Measurements from ENCODE around the gene RAP1GAP.
"Not testable (repeated sequence)": the region's sequence is repeated elsewhere in the genome, so short reads cannot be mapped to it uniquely, and the experiment has no call there.

RAP1GAP gene

DNA sequence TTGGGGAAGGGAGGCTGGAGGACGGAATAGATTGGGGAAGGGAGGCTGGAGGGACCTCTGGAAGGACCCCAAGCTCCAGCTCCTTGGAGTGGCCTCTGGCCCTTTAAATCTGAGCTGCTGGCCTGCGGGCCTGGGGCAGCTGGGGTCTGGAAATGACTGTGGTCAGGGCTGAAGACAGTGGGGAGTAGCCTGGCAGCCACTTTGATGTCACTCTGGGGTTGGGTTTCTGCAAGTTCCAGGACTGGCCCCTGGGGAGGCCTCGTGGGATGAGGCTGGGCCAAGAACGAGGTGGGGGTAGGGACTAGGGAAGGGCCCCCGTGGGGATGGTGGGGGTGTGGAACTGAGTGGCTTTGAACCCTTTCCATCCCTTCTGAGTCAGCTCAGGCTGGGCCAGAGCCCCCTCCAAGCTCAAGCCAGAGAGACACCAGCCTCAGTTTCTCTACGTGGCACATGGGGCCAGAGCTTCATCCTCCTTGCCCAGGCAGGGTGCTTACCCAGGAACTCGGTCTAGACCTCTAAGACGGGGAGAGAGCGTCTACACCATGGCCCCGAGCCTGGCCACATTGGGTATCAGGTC is 100.3 kb downstream of the RAP1GAP start:
- DNase-seq = peak; percentile 64

- DNase-seq = peak; percentile 57
Measured at GRCh38 chr1:21568006-21568746, 101.0 kb downstream of the RAP1GAP start.

- peak; percentile 72 for DNase-seq
Measured at GRCh38 chr1:21567241-21568005, 101.7 kb downstream of the RAP1GAP start.

DNA sequence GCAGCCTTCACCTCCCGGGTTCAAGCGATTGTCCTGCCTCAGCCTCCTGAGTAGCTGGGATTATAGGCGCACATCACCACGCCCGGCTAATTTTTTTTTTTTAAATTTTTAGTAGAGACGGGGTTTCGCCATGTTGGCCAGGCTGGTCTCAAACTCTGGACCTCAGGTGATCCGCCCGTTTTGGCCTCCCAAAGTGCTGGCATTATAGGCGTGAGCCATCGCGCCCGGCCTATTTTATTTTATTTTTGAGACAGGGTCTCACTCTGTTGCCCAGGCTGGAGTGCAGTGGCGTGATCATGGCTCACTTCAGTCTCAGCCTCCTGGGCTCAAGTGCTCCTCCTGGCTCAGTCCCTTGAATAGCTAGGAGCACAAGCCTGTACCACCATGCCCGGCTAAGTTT is 102.8 kb downstream of the RAP1GAP start:
- not testable (repeated sequence) for DNase-seq

- DNase-seq = no peak
Measured at GRCh38 chr1:21565285-21565684, 103.9 kb downstream of the RAP1GAP start.

GRCh38 chr1:21564521-21565095 is 104.5 kb downstream of the RAP1GAP start:
- peak; percentile 52 for DNase-seq

- no peak for DNase-seq
Measured at GRCh38 chr1:21563971-21564370, 105.2 kb downstream of the RAP1GAP start.

GRCh38 chr1:21562896-21563295 is 106.3 kb downstream of the RAP1GAP start:
- no peak for DNase-seq

DNA sequence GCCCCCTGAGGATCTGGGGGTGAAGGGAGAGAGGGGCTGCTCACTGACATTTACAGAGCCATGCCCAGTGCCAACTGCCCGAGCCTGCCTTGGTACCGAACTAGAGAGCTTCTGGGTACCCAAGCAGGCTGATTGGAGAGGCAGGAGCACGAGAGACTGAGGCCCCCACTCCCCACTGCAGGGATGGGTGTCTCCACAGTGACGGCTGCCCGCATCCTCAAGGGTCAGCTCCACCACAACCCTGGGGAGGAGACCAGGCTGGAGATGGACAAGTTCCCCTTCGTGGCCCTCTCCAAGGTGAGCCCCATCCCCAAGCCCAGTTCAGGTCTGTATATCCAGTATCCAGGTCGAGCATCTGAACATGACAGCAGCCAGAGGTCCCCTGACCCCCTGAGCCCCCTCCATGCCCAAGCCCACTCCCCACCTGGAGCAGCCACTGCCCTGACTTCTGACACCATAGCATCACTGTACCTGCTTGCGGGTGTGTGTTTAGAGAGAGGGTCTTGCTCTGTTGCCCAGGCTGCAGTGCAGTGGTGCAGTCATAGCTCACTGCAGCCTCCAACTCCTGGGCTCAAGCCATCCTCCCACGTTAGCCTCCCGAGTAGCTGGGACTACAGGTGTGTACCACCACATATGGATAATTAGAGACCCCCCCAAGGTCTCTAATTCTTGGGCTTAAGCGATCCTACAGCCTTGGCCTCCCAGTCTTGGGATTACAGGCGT is 108.1 kb downstream of the RAP1GAP start:
- no peak for DNase-seq

DNA sequence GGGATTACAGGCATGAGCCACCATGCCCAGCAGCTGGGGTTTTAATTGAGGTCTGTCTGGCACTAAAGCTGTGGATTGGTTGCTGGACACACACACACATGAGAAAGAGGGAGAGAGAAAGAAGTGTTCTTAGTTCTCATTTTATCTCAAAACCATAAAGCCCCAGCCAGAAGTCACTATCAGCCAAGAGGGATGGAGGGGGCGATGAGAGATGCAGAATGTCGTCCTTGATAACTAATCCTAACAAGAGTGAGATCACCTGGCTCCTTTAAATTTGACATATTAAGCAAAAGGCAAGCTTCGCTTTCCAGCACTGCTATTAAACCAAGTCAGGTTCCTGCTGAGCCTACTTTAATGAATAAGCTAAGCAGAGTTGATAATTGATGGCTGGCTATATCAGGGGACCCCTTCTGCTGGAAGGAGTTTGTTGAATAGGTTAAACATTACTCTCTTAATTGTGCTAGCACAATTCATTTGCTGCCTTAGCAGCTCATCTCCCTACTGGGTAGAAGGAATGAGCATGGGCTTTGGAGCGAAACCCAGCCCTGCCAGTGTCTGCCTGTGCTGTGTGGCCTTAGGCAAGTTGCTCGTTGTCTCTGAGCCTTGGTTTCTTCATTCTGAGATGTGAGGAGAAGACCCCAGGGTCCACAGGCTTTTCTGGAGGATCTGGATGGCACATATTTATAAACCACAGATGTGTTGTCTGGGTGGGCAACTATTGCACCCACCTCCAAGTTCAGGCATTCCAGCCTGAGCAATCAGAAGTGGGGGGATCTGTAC is 109.2 kb downstream of the RAP1GAP start:
- no peak for DNase-seq

DNA sequence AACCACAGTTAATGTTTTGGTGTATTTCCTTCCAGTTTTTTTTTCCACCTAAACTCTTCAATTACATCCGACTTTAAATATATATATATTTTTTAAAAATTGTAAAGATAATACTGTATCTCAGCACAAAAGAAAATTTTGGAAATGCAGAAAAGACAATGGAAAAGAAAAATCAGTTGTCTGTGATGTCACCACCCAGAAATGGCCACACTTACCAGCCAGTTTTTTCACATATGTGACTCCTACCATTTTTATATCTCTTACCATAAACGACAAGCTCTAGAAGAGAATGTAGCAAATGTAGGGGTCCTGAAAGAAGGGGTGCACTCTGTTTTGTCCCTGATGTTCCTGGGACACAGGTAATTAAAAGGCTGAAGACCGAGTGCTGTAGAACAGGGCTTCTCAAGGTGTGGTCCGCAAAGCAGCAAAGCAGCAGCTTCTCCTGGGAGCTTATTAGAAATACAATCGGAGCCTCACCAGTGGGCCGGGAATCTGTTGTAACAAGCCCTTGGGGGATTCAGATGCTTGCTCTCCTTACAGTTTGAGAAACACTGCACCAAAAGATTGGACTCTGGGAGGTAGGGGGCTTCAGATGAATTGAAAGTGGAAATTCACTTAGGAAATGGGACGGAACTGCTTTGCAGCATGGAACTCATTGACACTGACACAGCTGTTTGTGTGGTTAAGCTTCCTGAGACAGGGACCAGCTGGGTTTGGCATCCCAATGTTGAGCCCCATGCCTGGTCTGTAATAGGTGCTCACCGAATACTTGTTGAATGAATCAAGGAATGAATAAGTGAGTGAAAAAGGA is 115.8 kb downstream of the RAP1GAP start:
- DNase-seq = peak; percentile 89

GRCh38 chr1:21552715-21553114 is 116.4 kb downstream of the RAP1GAP start:
- DNase-seq = peak; percentile 98

GRCh38 chr1:21550866-21551475 is 118.2 kb downstream of the RAP1GAP start:
- no peak for DNase-seq

DNA sequence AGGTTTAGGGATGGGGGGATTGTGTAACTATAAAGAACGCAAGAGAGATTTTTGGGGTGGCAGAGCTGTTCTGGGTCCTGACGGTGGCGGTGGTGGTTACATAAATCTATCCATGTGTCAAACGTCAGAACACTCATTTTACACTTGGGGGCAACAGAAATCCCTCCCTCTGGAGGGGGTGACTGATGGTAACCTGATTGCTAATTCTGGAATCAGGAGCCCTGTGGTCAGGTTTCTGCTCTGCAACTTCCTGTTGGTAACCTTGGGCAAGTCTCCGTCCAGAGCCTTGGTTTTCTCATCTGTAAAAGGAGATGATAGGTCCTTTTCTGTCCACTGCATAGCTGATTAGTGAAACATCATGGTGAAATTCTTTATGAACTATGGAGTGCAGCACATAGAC is 119.1 kb downstream of the RAP1GAP start:
- peak; percentile 65 for DNase-seq

DNA sequence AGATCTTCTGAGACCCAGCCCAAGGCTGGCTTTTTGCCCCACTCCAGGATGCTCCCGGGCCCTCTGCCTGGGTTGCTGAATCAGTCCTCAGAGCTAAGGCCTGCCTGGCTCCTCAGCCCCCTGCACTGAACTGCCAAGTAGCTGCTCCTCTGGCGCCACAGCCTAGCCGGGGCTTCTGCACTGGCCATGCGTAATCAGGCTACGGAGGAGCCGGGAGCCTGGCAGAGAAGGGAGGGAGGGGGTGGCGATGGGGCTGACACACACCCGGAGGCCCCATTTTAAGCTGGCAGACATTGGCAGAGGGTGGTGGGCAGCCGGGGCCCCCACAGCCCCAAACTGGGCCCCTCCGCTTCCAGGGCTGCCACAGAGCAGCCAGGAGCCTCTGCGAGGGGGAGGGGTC is 121.3 kb downstream of the RAP1GAP start:
- no peak for DNase-seq

Data from fibroblast of skin of back (primary cell).